H1 (cell line): ENCODE data around the gene ST8SIA5. TPM values are rescaled to one million over a fixed set of nuclear protein-coding genes. Genes with fewer than 3 reads are reported as not detected.

ENCODE experiments used
- CTCF ChIA-PET: fragments of 300-600 bp; sonication (Branson Sonifier 250); formaldehyde crosslinking; loops from one replicate; lab custom pipeline; 2021; ENCODE audit not compliant: partially characterized antibody; lab: Charles Lee
- POLR2A ChIA-PET: fragments of 300-600 bp; sonication (Branson Sonifier 250); formaldehyde crosslinking; loops from one replicate; lab custom pipeline; 2021; ENCODE audit warnings: inconsistent platforms; ENCODE audit not compliant: partially characterized antibody; lab: Charles Lee
- DNase-seq, 2 experiments: peaks; one replicate each; pipeline versions ENCODE4 v3.0.0 to v3.0.0-alpha.2; 2010 to 2022; ENCODE audit warnings: low spot score in 2 of 2, low read depth in 1 of 2, mixed read lengths in 1 of 2
- FAIRE-seq: peaks from 2 replicates; lab custom pipeline; 2011; peaks lifted over from hg19 to GRCh38; lab: Jason Lieb, UNC
- H2AFZ ChIP-seq: 2 replicates; pipeline ENCODE4 v1.8.1; 2012; ENCODE audit warnings: low read length, inconsistent platforms
- H2AK5ac ChIP-seq: 2 replicates; pipeline ENCODE4 v1.6.1; 2013; ENCODE audit warnings: low read depth, low read length
- H2BK120ac ChIP-seq: replicated peaks from 2 replicates; pipeline ENCODE3; 2013; ENCODE audit warnings: low read depth, low read length, inconsistent platforms
- H2BK12ac ChIP-seq: 2 replicates; pipeline ENCODE4 v1.6.1; 2013; ENCODE audit warnings: low read depth, low read length
- H2BK15ac ChIP-seq: 2 replicates; pipeline ENCODE4 v1.6.1; 2013; ENCODE audit warnings: low read length
- H2BK20ac ChIP-seq: 2 replicates; pipeline ENCODE4 v1.6.1; 2013; ENCODE audit warnings: low read length
- H2BK5ac ChIP-seq: 2 replicates; pipeline ENCODE4 v1.6.1; 2013; ENCODE audit warnings: low read depth, low read length
- H3K14ac ChIP-seq: 2 replicates; pipeline ENCODE4 v1.6.1; 2013; ENCODE audit warnings: inconsistent platforms; ENCODE audit not compliant: insufficient read length
- H3K18ac ChIP-seq: 2 replicates; pipeline ENCODE4 v1.6.1; 2013; ENCODE audit warnings: low read length; ENCODE audit errors: extremely low read depth
- H3K23ac ChIP-seq: 2 replicates; pipeline ENCODE4 v1.6.1; 2013; ENCODE audit warnings: inconsistent platforms; ENCODE audit not compliant: insufficient read length
- H3K23me2 ChIP-seq: 2 replicates; pipeline ENCODE4 v1.6.1; 2013; ENCODE audit warnings: low read depth, low read length
- H3K27ac ChIP-seq: 2 replicates; pipeline ENCODE4 v1.6.1; 2011; ENCODE audit warnings: low read depth, low read length, inconsistent platforms
- H3K27me3 ChIP-seq, 4 experiments: replicated peaks in 1 of 4; 1 replicate in 1 of 4; 2 replicates in 3 of 4; pipeline versions ENCODE4 v1.6.1 to v1.8.1; 2011 to 2013; ENCODE audit warnings: low read length in 3 of 4, mild to moderate bottlenecking in 3 of 4, inconsistent platforms in 2 of 4, mixed read lengths in 2 of 4, moderate library complexity in 1 of 4; ENCODE audit not compliant: control insufficient read depth in 3 of 4, insufficient read depth in 3 of 4; ENCODE audit errors: extremely low read depth in 1 of 4
- H3K36me3 ChIP-seq, 4 experiments: 2 replicates each; pipeline versions ENCODE4 v1.6.1 to v1.8.1; 2011 to 2013; ENCODE audit warnings: mild to moderate bottlenecking in 4 of 4, low read length in 3 of 4, moderate library complexity in 2 of 4, control low read depth in 1 of 4, inconsistent platforms in 1 of 4; ENCODE audit not compliant: insufficient read depth in 4 of 4, control insufficient read depth in 2 of 4
- H3K4ac ChIP-seq: replicated peaks from 2 replicates; pipeline ENCODE3; 2013; ENCODE audit warnings: low read length, low read depth, mixed read lengths, inconsistent platforms; ENCODE audit not compliant: insufficient read length
- H3K4me1 ChIP-seq, 4 experiments: replicated peaks in 1 of 4; 1 replicate in 1 of 4; 2 replicates in 3 of 4; pipeline versions ENCODE4 v1.6.1 to v1.8.1; 2011 to 2013; ENCODE audit warnings: low read length in 3 of 4, inconsistent platforms in 2 of 4, mixed read lengths in 1 of 4; ENCODE audit not compliant: insufficient read depth in 4 of 4, control insufficient read depth in 3 of 4
- H3K4me2 ChIP-seq, 2 experiments: 2 replicates each; pipeline versions ENCODE4 v1.6.1 to v1.8.1; 2011 to 2013; ENCODE audit warnings: low read depth in 2 of 2, low read length in 2 of 2, control low read depth in 1 of 2, inconsistent platforms in 1 of 2, mild to moderate bottlenecking in 1 of 2; ENCODE audit not compliant: insufficient read depth in 1 of 2
- H3K4me3 ChIP-seq, 4 experiments: fragments of 200-600, 300-600 bp in 1 of 4; sonication (generic), shearing (Covaris generic), sonication (Bioruptor Twin) in 1 of 4; 2 replicates each; pipeline versions ENCODE4 v1.5.1 to v1.8.1; 2011 to 2016; ENCODE audit warnings: low read length in 4 of 4, low read depth in 3 of 4, control low read depth in 2 of 4, inconsistent platforms in 2 of 4, mild to moderate bottlenecking in 2 of 4, mixed read lengths in 1 of 4, moderate library complexity in 1 of 4; ENCODE audit not compliant: insufficient read depth in 2 of 4; ENCODE audit errors: extremely low read depth in 1 of 4
- H3K56ac ChIP-seq: replicated peaks from 2 replicates; pipeline ENCODE3; 2013; ENCODE audit warnings: low read depth, mild to moderate bottlenecking, mixed read lengths, low read length, inconsistent platforms; ENCODE audit not compliant: insufficient read length
- H3K79me1 ChIP-seq: 2 replicates; pipeline ENCODE4 v1.6.1; 2013; ENCODE audit warnings: low read depth, low read length, control low read depth
- H3K79me2 ChIP-seq, 2 experiments: 2 replicates each; pipeline versions ENCODE4 v1.6.1 to v1.8.1; 2012 to 2013; ENCODE audit warnings: low read length in 2 of 2, mild to moderate bottlenecking in 2 of 2, inconsistent platforms in 1 of 2; ENCODE audit not compliant: insufficient read depth in 2 of 2, control insufficient read depth in 1 of 2
- H3K9ac ChIP-seq, 4 experiments: replicated peaks in 1 of 4; 1 replicate in 1 of 4; 2 replicates in 3 of 4; pipeline versions ENCODE4 v1.6.1 to v1.8.1; 2011 to 2013; ENCODE audit warnings: low read depth in 3 of 4, low read length in 3 of 4, control low read depth in 2 of 4, mild to moderate bottlenecking in 2 of 4, moderate library complexity in 2 of 4, inconsistent platforms in 1 of 4; ENCODE audit errors: extremely low read depth in 1 of 4
- H3K9me3 ChIP-seq, 2 experiments: 2 replicates each; pipeline versions ENCODE4 v1.6.1 to v1.8.1; 2012 to 2013; ENCODE audit warnings: mild to moderate bottlenecking in 2 of 2, moderate library complexity in 2 of 2, control low read depth in 1 of 2, inconsistent platforms in 1 of 2, low read depth in 1 of 2, low read length in 1 of 2, mixed read lengths in 1 of 2; ENCODE audit not compliant: insufficient read depth in 2 of 2
- H4K20me1 ChIP-seq, 2 experiments: replicated peaks in 1 of 2; 2 replicates each; pipeline versions ENCODE3 to v1.8.1; 2011 to 2013; ENCODE audit warnings: inconsistent platforms in 2 of 2, low read length in 2 of 2, mild to moderate bottlenecking in 1 of 2; ENCODE audit not compliant: insufficient read depth in 2 of 2, control insufficient read depth in 1 of 2
- H4K5ac ChIP-seq: 2 replicates; pipeline ENCODE4 v1.6.1; 2013; ENCODE audit warnings: low read length, low read depth, mixed read lengths, inconsistent platforms; ENCODE audit not compliant: insufficient read length
- H4K8ac ChIP-seq: 2 replicates; pipeline ENCODE4 v1.8.0; 2013; ENCODE audit warnings: mild to moderate bottlenecking, moderate library complexity, low read length, inconsistent platforms; ENCODE audit not compliant: insufficient read depth; ENCODE audit errors: extremely low read depth
- H4K91ac ChIP-seq: replicated peaks from 2 replicates; pipeline ENCODE3; 2013; ENCODE audit warnings: low read length, mixed read lengths, inconsistent platforms; ENCODE audit not compliant: insufficient read length
- BACH1 ChIP-seq: IDR thresholded peaks from 2 replicates; pipeline ENCODE4 v1.6.1; 2012; ENCODE audit warnings: low read length, improper control_type of control experiment
- BCL11A ChIP-seq, 2 experiments: IDR thresholded peaks; one replicate each; pipeline ENCODE4 v1.6.1; 2011; ENCODE audit warnings: low read depth in 2 of 2, low read length in 2 of 2, mild to moderate bottlenecking in 2 of 2
- CHD2 ChIP-seq: IDR thresholded peaks from 2 replicates; pipeline ENCODE4 v1.6.1; 2012; ENCODE audit warnings: low read length, improper control_type of control experiment
- CTCF ChIP-seq, 3 experiments: IDR thresholded peaks; 1 replicate in 2 of 3; 2 replicates in 1 of 3; pipeline versions ENCODE4 v1.5.1 to v1.6.1; 2011; ENCODE audit warnings: low read length in 3 of 3, mild to moderate bottlenecking in 3 of 3, inconsistent platforms in 2 of 3, low read depth in 1 of 3, moderate library complexity in 1 of 3; ENCODE audit not compliant: insufficient read depth in 1 of 3; ENCODE audit errors: control extremely low read depth in 1 of 3
- EZH2 ChIP-seq: fragments of 200-600 bp; sonication (generic); IDR thresholded peaks from 2 replicates; pipeline ENCODE4 v1.7.1; 2012; ENCODE audit warnings: low read depth, mild to moderate bottlenecking, moderate library complexity, low read length, inconsistent platforms; ENCODE audit not compliant: severe bottlenecking
- KDM5A ChIP-seq: fragments of 200-600 bp; IDR thresholded peaks from 2 replicates; pipeline ENCODE4 v1.7.1; 2012; ENCODE audit warnings: mild to moderate bottlenecking, low read length, inconsistent platforms, mixed read lengths
- RAD21 ChIP-seq, 2 experiments: IDR thresholded peaks in 1 of 2; conservative IDR thresholded peaks in 1 of 2; 2 replicates each; pipeline ENCODE4 v1.6.1; 2011; ENCODE audit warnings: low read depth in 2 of 2, low read length in 2 of 2, improper control_type of control experiment in 1 of 2, inconsistent platforms in 1 of 2, mild to moderate bottlenecking in 1 of 2, moderate library complexity in 1 of 2
- RNF2 ChIP-seq: fragments of 200-900, 300-1000 bp; sonication (generic); IDR thresholded peaks from 2 replicates; pipeline ENCODE4 v1.7.1; 2016; ENCODE audit warnings: borderline replicate concordance, low read depth, mild to moderate bottlenecking, antibody characterized with exemption, low read length; ENCODE audit not compliant: poor library complexity, severe bottlenecking; ENCODE audit errors: missing control alignments
- TAF1 ChIP-seq: IDR thresholded peaks from 2 replicates; pipeline ENCODE4 v1.6.1; 2011; ENCODE audit warnings: mild to moderate bottlenecking, low read depth, low read length
- YY1 ChIP-seq: IDR thresholded peaks from 2 replicates; pipeline ENCODE4 v1.6.1; 2011; ENCODE audit warnings: low read depth, mild to moderate bottlenecking, low read length
- WGBS, 2 experiments: shearing (Covaris generic) in 1 of 2; methylation state at CpG; one replicate each; pipeline versions ENCODE4 v1.1.6 to v1.1.7; 2013 to 2015; ENCODE audit warnings: low lambda C conversion rate in 2 of 2, mixed read lengths in 2 of 2, inconsistent platforms in 1 of 2, low coverage in 1 of 2, missing lambda C conversion rate in 1 of 2; ENCODE audit not compliant: insufficient replicate concordance in 2 of 2, insufficient coverage in 1 of 2, insufficient read length in 1 of 2; ENCODE audit errors: extremely low coverage in 1 of 2, missing lambda C conversion rate in 1 of 2; 5-methylcytosine and 5-hydroxymethylcytosine counted together
- polyA plus RNA-seq, 7 experiments: library from polyadenylated mRNA; depleted of rRNA in 3 of 7; stranded (reverse) in 5 of 7; unstranded in 2 of 7; fragments of >200 nt in 5 of 7; fragments of 200-250 nt in 2 of 7; gene quantifications; 1 replicate in 5 of 7; 2 replicates in 1 of 7; 4 replicates in 1 of 7; pipeline versions ENCODE4 v1.2.1 to v1.2.3, GENCODE V29; 2011 to 2013; ENCODE audit warnings: missing spikeins in 2 of 7, mixed read lengths in 2 of 7
- total RNA-seq: library from RNA; stranded (reverse); fragmentation: NEBNext Ultra II Directional; extraction: Animal tissue kit (Norgen Biotek cat#: 25700); gene quantifications from 2 replicates; pipeline ENCODE4 v1.2.1, GENCODE V29; 2021

The ST8SIA5 gene
- total and polyA plus RNA-seq, 2 of the 8 experiments (the other 6 are each of a cell fraction or from before 2014, with no cell fraction given) = 2.4 to 6.3 TPM

DNA sequence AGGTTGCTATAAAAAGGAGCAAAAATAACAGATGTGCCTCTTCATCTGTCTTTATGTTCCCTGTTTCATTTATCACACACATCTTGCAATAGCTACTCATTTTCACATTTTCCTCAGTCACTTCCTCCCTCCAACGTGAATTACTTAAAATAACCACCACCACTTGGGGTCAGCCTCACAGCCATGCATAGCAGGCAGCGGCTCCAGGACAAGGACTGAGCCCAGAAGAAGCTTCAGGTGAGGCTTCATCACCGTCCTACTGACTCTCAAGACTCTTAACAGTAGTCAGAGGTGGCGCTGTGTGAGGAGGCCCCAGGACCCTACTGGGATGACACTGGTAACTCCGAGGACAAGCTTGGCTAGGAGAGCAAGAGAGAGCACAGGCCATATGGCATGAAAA is 15.5 kb upstream of the ST8SIA5 start:
- Histone ChIP-seq H3K79me1 (no peaks in the 10 kb centered on the region), H4K91ac (no peak overlapping the region), H3K4me1 (peaks cover 5 to 17% (median 12%) of the 10 kb centered on the region in 4 experiments), H3K23ac (no peak overlapping the region), H3K14ac (no peak overlapping the region), H4K20me1 (no peaks in the 10 kb centered on the region), H2BK120ac (no peak overlapping the region), H2BK12ac (peak overlapping the region; percentile 97; the same call in 1 of the 2 replicates), H3K9me3 (no peaks in the 10 kb centered on the region), H3K23me2 (no peaks in the 10 kb centered on the region; the same call in 1 of the 2 replicates), H3K18ac (0 out of 2 replicates have a peak overlapping the region, but pooled peaks have one; percentile 13), H4K8ac (no peak overlapping the region), H3K9ac (no peak overlapping the region), H4K5ac (no peak overlapping the region), H2BK5ac (peak overlapping the region; percentile 19), H3K27me3 (no peaks in the 10 kb centered on the region), H3K4me2 (no peak overlapping the region), H3K27ac (no peak overlapping the region), H2BK20ac (peak overlapping the region; percentile 13; the same call in 1 of the 2 replicates), H3K36me3 (no peaks in the 10 kb centered on the region), H3K79me2 (no peaks in the 10 kb centered on the region), H3K4ac (peak overlapping the region; percentile 10), H2AK5ac (no peak overlapping the region), H2AFZ (peak overlapping the region; percentile 10; the same call in 1 of the 2 replicates), H2BK15ac (peak overlapping the region; percentile 48; the same call in 1 of the 2 replicates), H3K56ac (no peak overlapping the region), H3K4me3 (no peak overlapping the region)
- ChIA-PET POLR2A (interaction anchor here (1.8 kb wide), 1 partner anchor 10 kb away, joined by 9 read pairs; no protein-coding TSS in a partner anchor), CTCF (interaction anchor here (0.7 to 1.9 kb wide), 7 partner anchors 11 to 61 kb away, joined by 3 to 7 read pairs (median 4); no protein-coding TSS in a partner anchor)
- DNase-seq = no peak
- peak; percentile 7 for FAIRE-seq
- 63% methylated on average over 5 of the region's 5 CpGs; no CpG with 5 or more reads in 1 of the 2 experiments for WGBS, 2 experiments
- no peak for TF ChIP-seq RNF2
- TF ChIP-seq BACH1 = no peak
- no peak for TF ChIP-seq KDM5A
- TF ChIP-seq TAF1 = no peak
- TF ChIP-seq YY1 = no peak
- no peak for TF ChIP-seq EZH2
- no peak for TF ChIP-seq CHD2
- peak in 2 of 3 experiments; percentile 6 to 31; a peak in 1 of 4 replicates for TF ChIP-seq CTCF (IDR thresholded peaks at IDR 0.05; ENCODE audit: control extremely low read depth in 1 of 3, insufficient read depth in 1 of 3, low read depth in 1 of 3, low read length in 3 of 3)
- peak; percentile 17 to 40; a peak in 3 of 4 replicates for TF ChIP-seq RAD21 (IDR thresholded peaks at IDR 0.05 in 1 of 2, conservative IDR thresholded peaks at IDR 0.05 in 1 of 2; ENCODE audit: low read depth in 2 of 2, low read length in 2 of 2)
- TF ChIP-seq BCL11A (IDR thresholded peaks at IDR 0.05; ENCODE audit: low read depth in 2 of 2, low read length in 2 of 2) = no peak
